T1000 (cell line): Measurements from ENCODE around the gene NTM.
"Not testable (repeated sequence)": the region's sequence is repeated elsewhere in the genome, so short reads cannot be mapped to it uniquely, and the experiment has no call there.

ENCODE experiments used
- DNase-seq: peaks from one replicate; lab custom pipeline; 2025; ENCODE audit warnings: mixed read lengths; lab: John Stamatoyannopoulos, UW

The NTM gene

DNA sequence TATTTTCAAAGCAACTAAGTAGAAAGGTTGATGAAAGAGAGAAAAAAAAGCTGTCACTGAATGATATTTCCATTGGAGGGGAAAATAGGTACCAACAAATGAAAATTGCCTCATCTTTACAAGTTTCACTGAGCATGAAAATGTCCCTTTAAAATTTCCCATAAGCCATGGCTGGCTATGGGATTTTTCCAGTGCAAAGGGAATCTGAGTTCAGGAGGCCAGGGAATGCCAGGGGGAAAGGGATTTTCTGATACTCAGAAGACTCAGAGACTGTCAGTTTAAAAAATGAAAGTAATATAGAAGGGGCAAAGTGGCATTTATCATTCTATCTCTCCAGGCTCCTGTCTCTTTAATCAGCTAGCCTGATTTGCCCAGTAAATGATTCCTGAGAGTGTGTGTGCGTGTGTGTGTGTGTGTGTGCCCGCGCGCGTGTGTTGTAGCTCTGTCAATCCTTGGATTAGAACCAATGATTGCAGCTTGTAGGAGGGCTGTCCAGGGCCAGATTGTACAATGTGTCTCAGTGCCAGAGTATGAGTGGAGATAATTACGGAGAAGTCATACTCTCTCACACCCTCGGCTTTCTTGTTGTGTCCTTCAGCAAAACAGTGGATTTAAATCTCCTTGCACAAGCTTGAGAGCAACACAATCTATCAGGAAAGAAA lies at the start of gene NTM:
NTM (plus strand) TSS at position 526 of the 662 bp plus-strand sequence.
- DNase-seq: no peak

- DNase-seq: no peak
Measured at GRCh38 chr11:131324921-131325570, 45.4 kb upstream of the NTM start.

DNA sequence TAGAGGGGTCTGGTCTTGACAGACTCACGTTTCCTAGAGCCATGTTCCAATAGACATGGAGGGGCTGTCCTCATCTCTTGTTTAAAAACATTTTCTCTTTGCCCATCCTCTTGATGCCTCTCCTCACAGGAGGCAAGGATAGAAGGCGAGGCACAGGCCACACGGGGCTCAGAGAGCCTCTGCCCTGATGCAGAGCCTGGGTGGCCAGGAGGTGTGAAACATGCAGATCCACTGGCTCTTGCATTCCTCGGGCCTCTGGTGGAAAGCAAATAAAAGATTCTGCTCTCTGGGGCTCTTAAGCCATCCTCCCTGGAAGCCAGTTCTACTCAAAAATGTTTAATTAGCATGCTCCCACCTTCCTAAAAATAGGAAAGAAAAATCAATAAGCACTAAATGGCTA lies 43.6 kb upstream of the NTM start:
- DNase-seq: no peak

GRCh38 chr11:131327421-131327820 lies 43.0 kb upstream of the NTM start:
- DNase-seq: no peak

DNA sequence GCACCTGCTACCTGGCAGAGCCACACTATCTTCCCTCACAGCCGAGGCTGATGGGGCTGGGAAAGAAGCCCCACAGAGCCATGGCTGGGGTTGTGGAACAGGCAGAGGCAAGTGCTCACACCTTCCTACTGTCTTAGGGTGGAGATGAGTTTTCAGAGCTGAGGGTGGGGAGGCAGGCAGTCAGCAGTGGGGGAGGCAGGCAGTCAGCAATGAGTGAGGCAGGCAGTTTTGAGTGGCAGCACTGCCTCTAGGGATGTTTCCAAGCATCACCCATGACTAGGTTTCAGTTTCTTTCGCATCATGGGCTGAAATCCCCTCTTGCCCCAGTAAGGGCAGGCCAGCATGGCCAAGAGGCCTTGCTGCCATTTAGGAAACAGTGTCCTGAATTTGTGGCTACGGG lies 41.6 kb upstream of the NTM start:
- DNase-seq: no peak

GRCh38 chr11:131331010-131331409 lies 39.4 kb upstream of the NTM start:
- DNase-seq: no peak

- DNase-seq: no peak
Measured at GRCh38 chr11:131331546-131331945, 38.9 kb upstream of the NTM start.

- DNase-seq: no peak
Measured at GRCh38 chr11:131334601-131335000, 35.8 kb upstream of the NTM start.

- not testable (repeated sequence) for DNase-seq
Measured at GRCh38 chr11:131341900-131342299, 28.5 kb upstream of the NTM start.

- not testable (repeated sequence) for DNase-seq
Measured at GRCh38 chr11:131342442-131342841, 28.0 kb upstream of the NTM start.

DNA sequence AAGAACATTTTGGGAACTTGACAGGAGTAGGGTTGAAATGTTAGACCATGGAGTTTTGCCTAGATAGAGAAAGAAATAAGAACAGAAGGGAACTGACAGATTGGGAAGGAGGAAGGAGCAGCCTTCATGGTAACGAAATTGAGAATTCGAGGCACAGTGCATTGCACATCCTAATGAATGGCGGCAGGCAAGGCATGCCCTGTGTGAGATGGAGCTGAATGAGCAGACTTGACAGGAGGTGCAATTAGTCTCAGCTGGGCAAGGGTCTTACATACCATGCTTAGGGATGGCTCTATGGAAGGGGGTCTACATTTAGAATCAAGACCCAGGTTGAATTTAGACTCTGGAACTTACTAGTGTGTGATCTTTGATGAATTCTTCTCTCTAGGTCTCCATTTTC lies 25.0 kb upstream of the NTM start:
- DNase-seq: no peak

- no peak for DNase-seq
Measured at GRCh38 chr11:131349368-131350086, 20.9 kb upstream of the NTM start.

GRCh38 chr11:131350872-131351271 lies 19.5 kb upstream of the NTM start:
- no peak for DNase-seq

- no peak for DNase-seq
Measured at GRCh38 chr11:131351848-131352247, 18.6 kb upstream of the NTM start.

GRCh38 chr11:131353766-131354165 lies 16.6 kb upstream of the NTM start:
- no peak for DNase-seq

DNA sequence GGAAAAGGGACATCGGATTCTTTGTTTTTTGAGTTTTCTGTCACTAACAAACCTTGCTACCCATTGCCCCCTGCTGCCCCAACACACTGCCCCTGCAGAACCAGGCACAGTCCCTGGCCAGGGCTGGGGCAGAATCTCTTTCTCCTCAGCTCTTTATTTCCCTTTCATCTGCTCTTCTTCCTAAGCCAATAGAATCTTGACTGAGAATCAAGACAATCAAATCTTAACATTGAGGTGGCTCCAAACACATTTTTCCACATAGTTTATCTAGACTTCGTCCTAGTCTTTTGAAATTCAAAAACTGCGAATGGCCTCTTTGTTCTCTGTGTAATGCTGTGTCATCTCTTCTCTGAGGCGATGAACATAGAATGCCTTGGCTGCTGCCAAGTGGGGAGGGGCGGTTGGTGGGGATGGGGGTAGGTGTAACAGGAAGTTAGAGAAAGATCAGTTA lies 16.1 kb upstream of the NTM start:
- no peak for DNase-seq

DNA sequence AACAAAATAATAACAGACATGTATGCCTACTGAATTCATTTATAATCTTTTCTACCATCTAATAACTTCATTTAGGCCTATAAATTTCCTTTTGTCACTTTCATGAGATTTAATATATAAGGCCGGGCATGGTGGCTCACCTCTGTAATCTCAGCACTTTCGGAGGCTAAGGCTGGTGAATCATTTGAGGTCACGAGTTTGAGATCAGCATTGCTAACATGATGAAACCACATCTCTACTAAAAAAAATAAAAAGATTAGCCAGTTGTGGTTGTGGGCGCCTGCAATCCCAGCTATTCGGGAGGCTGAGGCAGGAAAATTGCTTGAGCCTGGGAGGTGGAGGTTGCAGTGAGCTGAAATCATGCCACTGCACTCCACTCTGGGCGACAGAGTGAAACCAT lies 14.2 kb upstream of the NTM start:
- DNase-seq: no peak

- no peak for DNase-seq
Measured at GRCh38 chr11:131365329-131365930, 5.0 kb upstream of the NTM start.

- no peak for DNase-seq
Measured at GRCh38 chr11:131370901-131371790, 731 bp downstream of the NTM start.

GRCh38 chr11:131371791-131372104 lies 1.3 kb downstream of the NTM start:
- DNase-seq: no peak

DNA sequence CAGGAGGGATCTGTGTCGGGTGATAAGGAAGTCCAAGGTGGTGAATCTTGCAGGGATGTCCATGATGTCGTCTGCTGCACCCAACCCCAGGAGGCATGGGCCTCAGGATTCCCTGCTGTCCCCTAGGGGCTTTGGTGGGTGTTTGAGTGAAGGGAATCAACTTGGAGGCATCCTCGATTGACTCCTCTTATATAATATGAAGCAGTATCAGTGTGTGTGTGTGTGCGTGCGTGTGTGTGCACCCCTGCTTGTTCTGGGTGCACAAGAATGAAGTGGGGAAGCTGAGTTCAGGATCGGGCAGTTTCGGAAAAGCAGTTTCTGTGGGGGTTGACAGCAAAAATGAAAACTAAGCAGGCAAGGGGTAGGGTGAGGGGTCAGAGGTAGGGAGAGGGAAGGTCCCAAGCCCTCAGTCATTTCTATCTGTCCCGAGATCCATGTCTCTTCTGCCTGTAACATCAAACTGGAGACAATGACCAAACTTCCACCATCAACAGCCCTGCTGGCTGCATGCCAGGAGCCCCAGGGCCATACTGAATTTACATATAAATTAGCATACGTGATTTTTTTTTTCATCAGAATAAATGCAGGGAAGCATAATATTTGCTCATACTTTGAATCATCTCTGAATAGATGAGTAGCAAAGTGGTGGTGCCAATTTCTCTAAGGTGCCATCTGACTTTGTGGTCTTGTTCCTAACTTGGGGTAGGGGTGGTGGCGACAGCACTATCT lies 2.0 kb downstream of the NTM start:
- DNase-seq: no peak
